ENCODE measurements around the gene TXNRD1. TPM values are rescaled to one million over a fixed set of nuclear protein-coding genes. Genes with fewer than 3 reads are reported as not detected.

The TXNRD1 gene
- total and polyA plus RNA-seq, 4 donors = 23.6 to 70.8 (median 55.7) TPM

DNA sequence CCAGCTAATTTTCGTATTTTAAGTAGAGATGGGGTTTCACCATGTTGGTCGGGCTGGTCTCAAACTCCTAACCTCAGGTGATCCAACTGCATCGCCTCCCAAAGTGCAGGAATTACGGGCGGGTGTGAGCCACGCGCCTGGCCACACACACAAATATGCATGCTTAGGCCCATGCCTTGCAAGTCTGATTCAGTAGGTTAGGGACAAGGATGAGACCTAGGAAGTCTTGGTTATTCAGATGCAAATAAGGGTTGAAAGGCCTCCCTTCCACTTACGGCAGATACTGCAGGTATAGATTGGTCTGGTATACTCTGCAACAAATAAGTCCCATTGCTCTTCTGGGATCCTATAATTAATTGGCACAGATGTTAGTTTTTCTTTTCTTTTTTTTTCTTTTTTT lies 32.9 kb downstream of the TXNRD1 start:
- DNase-seq (ENCODE audit: low spot score) = no peak
- no peak overlapping the region for H3K4me3 ChIP-seq (ENCODE audit: low read depth in 1 of 3, low read length in 3 of 3)
- H3K9ac ChIP-seq (ENCODE audit: low read depth in 1 of 2, low read length in 2 of 2) = no peak overlapping the region
- WGBS = 98% methylated on average over 8 of the region's 8 CpGs
- no peak for TF ChIP-seq SP1 (IDR thresholded peaks at IDR 0.05)
- TF ChIP-seq, protein P1, sequence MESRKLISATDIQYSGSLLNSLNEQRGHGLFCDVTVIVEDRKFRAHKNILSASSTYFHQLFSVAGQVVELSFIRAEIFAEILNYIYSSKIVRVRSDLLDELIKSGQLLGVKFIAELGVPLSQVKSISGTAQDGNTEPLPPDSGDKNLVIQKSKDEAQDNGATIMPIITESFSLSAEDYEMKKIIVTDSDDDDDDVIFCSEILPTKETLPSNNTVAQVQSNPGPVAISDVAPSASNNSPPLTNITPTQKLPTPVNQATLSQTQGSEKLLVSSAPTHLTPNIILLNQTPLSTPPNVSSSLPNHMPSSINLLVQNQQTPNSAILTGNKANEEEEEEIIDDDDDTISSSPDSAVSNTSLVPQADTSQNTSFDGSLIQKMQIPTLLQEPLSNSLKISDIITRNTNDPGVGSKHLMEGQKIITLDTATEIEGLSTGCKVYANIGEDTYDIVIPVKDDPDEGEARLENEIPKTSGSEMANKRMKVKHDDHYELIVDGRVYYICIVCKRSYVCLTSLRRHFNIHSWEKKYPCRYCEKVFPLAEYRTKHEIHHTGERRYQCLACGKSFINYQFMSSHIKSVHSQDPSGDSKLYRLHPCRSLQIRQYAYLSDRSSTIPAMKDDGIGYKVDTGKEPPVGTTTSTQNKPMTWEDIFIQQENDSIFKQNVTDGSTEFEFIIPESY (IDR thresholded peaks at IDR 0.05) = no peak
- TF ChIP-seq GABPA (IDR thresholded peaks at IDR 0.05 in 1 of 2, conservative IDR thresholded peaks at IDR 0.05 in 1 of 2) = no peak
- TF ChIP-seq EGR1 (IDR thresholded peaks at IDR 0.05; ENCODE audit: low read depth in 2 of 2) = no peak
- no peak for TF ChIP-seq CTCF (IDR thresholded peaks at IDR 0.05; ENCODE audit: low read depth, low read length, missing input control)
- TF ChIP-seq HNF4G (IDR thresholded peaks at IDR 0.05) = no peak
- no peaks in the 10 kb centered on the region for H3K27me3 ChIP-seq (ENCODE audit: control insufficient read depth in 4 of 4, insufficient read depth in 4 of 4, low read length in 3 of 4)
- H3K36me3 ChIP-seq (ENCODE audit: control insufficient read depth in 4 of 4, insufficient read depth in 3 of 4, low read depth in 1 of 4, low read length in 3 of 4) = no peaks in the 10 kb centered on the region
- H3K27ac ChIP-seq (ENCODE audit: low read depth in 1 of 2, low read length in 2 of 2) = no peak overlapping the region
- H3K9me3 ChIP-seq (ENCODE audit: control insufficient read depth in 4 of 4, low read length in 3 of 4) = no peaks in the 10 kb centered on the region
- H3K4me1 ChIP-seq (ENCODE audit: control insufficient read depth in 4 of 4, insufficient read depth in 4 of 4, low read length in 3 of 4) = no peaks in the 10 kb centered on the region

DNA sequence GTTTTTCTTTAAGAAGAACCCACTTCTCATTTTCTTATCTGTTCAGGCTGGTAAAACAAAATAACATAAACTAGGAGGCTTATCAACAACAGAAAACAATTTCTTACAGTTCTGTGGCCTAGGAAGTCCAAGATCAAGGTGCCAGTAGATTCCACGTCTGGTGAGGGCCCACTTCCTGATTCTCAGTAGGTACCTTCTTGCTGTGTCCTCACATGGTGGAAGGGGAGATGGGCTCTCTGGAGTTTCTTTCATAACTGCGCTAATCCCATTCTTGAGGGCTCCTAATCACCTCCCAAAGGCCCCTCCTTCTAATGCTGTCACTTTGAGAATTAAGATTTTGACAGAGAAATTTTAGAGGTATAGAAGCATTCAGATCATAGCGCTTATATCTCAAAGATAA lies 33.4 kb downstream of the TXNRD1 start:
- H3K4me1 ChIP-seq (ENCODE audit: control insufficient read depth in 4 of 4, insufficient read depth in 4 of 4, low read length in 3 of 4) = no peaks in the 10 kb centered on the region
- TF ChIP-seq HNF4A (conservative IDR thresholded peaks at IDR 0.05) (no peak), SP1 (IDR thresholded peaks at IDR 0.05) (no peak), RAD21 (IDR thresholded peaks at IDR 0.05) (no peak), FOXA2 (IDR thresholded peaks at IDR 0.05) (no peak), JUND (IDR thresholded peaks at IDR 0.05) (no peak)
- TF ChIP-seq, protein P1 (IDR thresholded peaks at IDR 0.05) = no peak
- TF ChIP-seq, protein P2, sequence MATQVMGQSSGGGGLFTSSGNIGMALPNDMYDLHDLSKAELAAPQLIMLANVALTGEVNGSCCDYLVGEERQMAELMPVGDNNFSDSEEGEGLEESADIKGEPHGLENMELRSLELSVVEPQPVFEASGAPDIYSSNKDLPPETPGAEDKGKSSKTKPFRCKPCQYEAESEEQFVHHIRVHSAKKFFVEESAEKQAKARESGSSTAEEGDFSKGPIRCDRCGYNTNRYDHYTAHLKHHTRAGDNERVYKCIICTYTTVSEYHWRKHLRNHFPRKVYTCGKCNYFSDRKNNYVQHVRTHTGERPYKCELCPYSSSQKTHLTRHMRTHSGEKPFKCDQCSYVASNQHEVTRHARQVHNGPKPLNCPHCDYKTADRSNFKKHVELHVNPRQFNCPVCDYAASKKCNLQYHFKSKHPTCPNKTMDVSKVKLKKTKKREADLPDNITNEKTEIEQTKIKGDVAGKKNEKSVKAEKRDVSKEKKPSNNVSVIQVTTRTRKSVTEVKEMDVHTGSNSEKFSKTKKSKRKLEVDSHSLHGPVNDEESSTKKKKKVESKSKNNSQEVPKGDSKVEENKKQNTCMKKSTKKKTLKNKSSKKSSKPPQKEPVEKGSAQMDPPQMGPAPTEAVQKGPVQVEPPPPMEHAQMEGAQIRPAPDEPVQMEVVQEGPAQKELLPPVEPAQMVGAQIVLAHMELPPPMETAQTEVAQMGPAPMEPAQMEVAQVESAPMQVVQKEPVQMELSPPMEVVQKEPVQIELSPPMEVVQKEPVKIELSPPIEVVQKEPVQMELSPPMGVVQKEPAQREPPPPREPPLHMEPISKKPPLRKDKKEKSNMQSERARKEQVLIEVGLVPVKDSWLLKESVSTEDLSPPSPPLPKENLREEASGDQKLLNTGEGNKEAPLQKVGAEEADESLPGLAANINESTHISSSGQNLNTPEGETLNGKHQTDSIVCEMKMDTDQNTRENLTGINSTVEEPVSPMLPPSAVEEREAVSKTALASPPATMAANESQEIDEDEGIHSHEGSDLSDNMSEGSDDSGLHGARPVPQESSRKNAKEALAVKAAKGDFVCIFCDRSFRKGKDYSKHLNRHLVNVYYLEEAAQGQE (IDR thresholded peaks at IDR 0.05) = no peak
- H3K9ac ChIP-seq (ENCODE audit: low read depth in 1 of 2, low read length in 2 of 2) = no peak overlapping the region
- no peak overlapping the region for H3K27ac ChIP-seq (ENCODE audit: low read depth in 1 of 2, low read length in 2 of 2)
- DNase-seq (ENCODE audit: low spot score) = no peak
- 90% methylated on average over 3 of the region's 3 CpGs for WGBS
- no peaks in the 10 kb centered on the region for H3K27me3 ChIP-seq (ENCODE audit: control insufficient read depth in 4 of 4, insufficient read depth in 4 of 4, low read length in 3 of 4)
- no peaks in the 10 kb centered on the region for H3K9me3 ChIP-seq (ENCODE audit: control insufficient read depth in 4 of 4, low read length in 3 of 4)
- H3K4me3 ChIP-seq (ENCODE audit: low read depth in 1 of 3, low read length in 3 of 3) = no peak overlapping the region
- no peaks in the 10 kb centered on the region for H3K36me3 ChIP-seq (ENCODE audit: control insufficient read depth in 4 of 4, insufficient read depth in 3 of 4, low read depth in 1 of 4, low read length in 3 of 4)
